NAMALWA (cell line): ENCODE data around the gene EFCAB12.

Experiments
- DNase-seq: peaks from one replicate; pipeline ENCODE4 v3.0.0-alpha.2; 2015; ENCODE audit warnings: low spot score

The EFCAB12 gene

GRCh38 chr3:129428376-129429079 is at the start of gene EFCAB12:
TSS of gene EFCAB12 (minus strand) at chr3:129428636. CDS start at chr3:129428488, 148 bp downstream.
- DNase-seq = peak; percentile 89

- no peak for DNase-seq
Measured at GRCh38 chr3:129476586-129476985, 48.1 kb upstream of the EFCAB12 start.

GRCh38 chr3:129475863-129476262 is 47.4 kb upstream of the EFCAB12 start:
- no peak for DNase-seq

DNA sequence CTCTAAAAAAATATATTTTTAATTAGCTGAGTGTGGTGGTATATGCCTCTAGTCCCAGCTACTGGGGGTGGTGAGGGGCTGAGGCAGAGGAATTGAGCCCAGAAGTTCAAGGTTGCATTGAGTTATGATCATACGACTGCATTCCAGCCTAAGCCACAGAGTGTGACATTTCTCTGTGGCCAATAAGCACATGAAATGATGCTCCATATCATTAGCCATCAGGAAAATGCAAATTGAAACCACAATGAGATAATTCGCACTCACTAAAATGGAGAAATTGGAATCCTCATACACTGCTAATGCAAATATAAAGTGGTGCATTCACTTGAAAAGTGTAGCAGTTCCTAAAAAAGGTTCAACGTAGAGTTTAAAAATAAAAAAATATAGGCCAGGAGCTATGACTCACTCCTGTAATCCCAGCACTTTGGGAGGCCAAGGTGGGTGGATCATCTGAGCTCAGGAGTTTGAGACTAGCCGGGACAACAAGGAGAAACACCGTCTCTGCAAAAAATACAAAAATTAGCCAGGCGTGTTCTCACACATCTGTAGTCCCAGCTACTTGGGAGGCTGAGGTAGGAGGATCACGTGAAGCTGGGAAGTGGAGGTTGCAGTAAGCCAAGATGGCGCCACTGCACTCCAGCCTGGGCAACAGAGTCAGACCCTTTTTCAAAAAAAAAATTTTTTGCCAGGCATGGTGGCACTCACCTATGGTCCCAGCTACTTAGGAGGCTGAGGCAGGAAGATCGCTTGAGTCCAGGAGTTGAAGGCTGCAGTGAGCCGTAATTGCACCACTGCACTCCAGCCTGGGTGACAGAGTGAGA is 46.8 kb upstream of the EFCAB12 start:
- no peak for DNase-seq

GRCh38 chr3:129473769-129474152 is 45.3 kb upstream of the EFCAB12 start:
- no peak for DNase-seq

DNA sequence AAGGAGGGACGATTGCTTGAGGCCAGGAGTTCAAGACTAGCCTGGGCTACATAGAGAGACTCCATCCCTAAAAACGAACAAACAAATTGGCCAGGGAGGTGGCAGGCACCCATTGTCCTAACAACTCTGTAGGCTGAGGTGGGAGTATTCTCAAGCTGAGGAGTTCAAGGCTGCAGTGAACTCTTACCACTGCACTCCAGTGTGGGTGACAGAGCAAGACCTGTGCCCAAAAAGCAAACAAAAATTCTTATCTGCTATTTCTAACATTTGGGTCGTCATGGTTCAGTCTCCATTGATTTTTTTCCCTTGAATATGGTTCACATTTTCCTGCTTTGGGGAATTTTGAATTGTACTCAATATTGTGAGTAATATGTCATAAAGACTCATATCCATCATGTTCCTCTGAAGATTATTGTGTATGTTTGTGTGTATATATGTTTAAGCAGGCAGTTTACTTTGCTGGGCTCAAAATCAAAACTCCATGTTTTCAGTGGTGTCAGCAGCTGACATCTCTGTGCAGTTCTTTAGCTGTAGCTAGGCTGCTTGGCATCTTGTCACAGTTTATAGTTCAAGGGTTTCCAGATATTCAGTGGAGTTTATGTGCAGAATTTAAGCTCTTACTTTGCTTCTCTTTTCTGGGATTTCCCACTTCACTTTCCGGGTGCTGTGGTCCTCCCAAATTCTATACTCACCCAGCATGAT is 44.8 kb upstream of the EFCAB12 start:
- DNase-seq = no peak

DNA sequence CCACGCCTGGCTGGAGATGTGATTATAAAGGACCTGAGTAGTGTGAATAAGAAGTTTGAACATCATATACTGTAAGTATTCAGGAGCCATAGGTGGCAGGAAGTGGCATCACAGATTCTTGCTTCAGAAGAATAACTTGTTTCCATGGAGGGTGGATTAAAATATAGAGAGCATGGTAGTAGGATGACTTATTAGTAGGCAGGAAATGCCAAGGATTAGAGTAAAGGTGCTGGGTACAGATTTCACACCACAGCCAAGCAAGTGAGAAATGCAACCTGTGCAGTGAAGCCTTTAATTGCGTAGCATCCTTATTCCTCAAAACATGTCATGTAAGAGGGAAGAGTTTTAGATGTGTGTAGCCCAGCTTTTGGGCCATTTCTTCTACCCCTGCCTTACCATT is 42.4 kb upstream of the EFCAB12 start:
- DNase-seq = no peak

DNA sequence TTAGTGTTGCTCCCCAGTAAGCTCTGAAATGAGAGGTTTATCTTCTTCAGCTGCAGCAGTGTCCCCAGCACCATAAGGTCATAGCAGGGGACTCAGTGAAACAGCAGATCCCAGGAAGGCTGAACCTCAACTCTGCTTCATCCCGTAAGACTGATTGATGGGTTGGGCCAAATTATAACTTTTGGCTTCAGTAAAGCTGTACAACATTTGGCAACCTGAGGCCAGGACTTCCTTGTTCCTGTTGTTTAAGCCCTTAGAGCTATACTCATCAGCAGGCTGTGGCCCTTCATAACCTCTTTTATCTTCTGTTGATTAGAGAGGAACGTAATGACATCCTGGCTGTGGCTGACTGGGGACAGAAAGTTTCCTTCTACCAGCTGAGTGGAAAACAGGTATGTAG is 40.6 kb upstream of the EFCAB12 start:
- DNase-seq = no peak

GRCh38 chr3:129467932-129468331 is 39.5 kb upstream of the EFCAB12 start:
- no peak for DNase-seq

DNA sequence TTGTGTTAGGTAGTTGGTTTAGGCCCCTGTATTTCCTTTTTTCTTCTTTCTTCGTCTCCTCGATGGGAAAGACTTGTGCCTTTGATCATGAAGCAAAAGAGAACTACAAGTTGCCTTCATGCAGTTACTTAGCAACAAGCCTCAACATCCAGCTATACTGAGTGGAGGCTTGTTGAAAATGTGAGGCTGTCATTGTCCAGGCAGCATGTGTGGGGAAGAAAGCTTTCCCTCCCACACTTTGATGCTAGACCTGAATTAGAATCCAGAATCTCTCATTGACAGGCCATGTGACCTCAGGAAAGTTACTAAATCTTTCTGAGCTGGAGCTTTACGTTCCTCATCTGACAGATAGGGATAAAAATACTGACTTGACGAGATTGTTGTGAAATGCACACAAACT is 35.3 kb upstream of the EFCAB12 start:
- no peak for DNase-seq

DNA sequence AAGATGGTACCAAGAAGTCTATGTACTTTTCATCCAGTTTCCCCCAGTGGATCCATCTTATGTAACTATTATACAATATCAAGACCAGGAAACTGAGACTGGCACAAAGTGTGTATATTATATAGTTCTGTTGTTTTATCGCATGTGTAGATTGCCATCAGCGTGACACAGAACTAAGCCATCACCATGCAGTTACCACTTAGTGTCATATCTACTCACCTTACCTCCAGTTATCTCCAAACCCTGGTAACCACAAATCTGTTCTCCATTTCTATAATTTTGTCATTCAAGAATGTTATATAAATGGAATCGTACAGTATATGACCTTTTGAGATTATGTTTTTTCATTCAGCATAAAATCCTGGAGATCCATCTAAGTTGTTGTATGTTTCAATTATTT is 34.7 kb upstream of the EFCAB12 start:
- DNase-seq = no peak

GRCh38 chr3:129462361-129462968 is 34.0 kb upstream of the EFCAB12 start:
- DNase-seq = no peak

- DNase-seq = no peak
Measured at GRCh38 chr3:129461461-129462146, 33.2 kb upstream of the EFCAB12 start.

DNA sequence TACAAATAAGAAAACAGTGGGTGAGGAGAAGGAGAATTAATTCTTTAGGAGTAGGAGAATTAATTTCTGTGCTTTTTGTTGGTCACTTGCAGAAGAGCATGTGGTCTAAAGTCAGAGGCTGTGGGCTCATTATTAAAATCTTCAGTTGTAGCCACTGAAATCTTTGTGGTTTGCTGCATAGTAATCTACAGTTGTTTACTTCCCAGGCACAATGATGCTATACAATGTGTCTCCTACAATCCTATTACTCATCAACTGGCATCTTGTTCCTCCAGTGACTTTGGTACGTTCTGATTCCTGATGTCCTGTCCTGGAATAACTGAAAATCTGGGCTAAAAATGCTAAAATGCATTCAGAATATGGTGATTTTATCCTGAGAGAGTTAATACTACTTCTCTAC is 32.6 kb upstream of the EFCAB12 start:
- DNase-seq = no peak

GRCh38 chr3:129460572-129460971 is 32.1 kb upstream of the EFCAB12 start:
- no peak for DNase-seq

DNA sequence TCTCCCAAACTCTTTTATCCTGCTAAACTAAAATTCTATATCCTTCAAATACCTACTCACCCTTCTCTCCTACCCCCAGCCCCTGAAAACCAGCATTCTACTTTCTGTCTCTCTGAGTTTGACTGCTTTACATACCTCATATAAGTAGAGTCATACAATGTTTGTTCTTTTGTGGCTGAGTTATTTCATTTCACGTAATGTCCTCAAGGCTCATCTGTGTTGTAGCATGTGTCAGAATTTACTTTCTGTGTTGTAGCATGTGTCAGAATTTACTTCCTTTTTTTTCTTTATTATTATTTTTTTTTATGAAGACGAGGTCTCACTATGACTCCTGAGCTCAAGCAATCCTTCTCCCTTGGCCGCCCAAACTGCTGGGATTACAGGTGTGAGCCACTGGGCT is 31.7 kb upstream of the EFCAB12 start:
- DNase-seq = no peak

DNA sequence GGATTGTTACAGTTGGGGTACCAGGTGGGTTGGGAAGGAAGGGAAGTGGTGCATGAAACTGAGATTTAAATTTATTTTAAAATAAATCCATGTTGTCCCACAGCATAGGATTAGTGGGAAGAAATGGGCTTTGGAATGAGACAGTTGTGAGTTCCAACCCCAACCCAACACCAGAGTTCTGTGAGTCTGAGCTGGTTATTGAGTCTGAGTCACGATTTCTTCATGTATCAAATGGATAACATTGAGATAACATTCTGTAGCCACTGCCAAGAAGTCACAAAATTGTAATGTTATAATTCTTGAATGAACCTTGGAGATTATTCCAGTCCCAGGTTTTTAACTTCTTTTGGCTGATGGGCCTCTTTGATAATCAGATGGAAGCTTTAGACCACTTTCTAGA is 25.3 kb upstream of the EFCAB12 start:
- no peak for DNase-seq

GRCh38 chr3:129449279-129450115 is 21.1 kb upstream of the EFCAB12 start:
- no peak for DNase-seq

- no peak for DNase-seq
Measured at GRCh38 chr3:129448186-129448895, 19.9 kb upstream of the EFCAB12 start.

DNA sequence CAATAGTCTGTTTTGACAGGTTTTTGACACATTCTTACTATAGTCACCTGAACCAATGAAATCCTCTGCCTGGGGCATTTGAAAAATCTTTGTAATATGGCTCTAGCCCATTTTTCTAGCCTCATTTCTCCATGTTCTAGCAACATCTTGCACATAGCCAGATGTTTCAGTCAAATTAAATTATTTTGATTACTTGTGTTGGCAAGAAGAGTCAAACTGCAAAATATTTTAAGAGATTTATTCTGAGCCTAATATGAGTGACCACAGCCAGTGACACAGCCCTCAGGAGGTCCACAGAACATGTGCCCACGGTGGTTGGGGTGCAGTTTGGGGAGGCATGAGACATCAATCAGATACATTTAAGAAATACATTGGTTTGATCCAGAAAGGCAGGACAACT is 18.5 kb upstream of the EFCAB12 start:
- no peak for DNase-seq
